Measurements from ENCODE around the gene FAM120AOS. TPM values are rescaled to one million over a fixed set of nuclear protein-coding genes. Genes with fewer than 3 reads are reported as not detected.

FAM120AOS gene
- total and polyA plus RNA-seq, 2 experiments from 2014 or later, result 56.0 to 62.4 TPM

GRCh38 chr9:93460689-93461413 lies 7.5 kb upstream of the FAM120AOS start:
- H3K36me3 ChIP-seq (replicated peaks; ENCODE audit: insufficient read depth, low read depth), result no peaks in the 10 kb centered on the region
- no peak for DNase-seq (ENCODE audit: low spot score)
- no peaks in the 10 kb centered on the region for H3K9me2 ChIP-seq (replicated peaks; ENCODE audit: insufficient read depth)
- peaks cover 100% of the 10 kb centered on the region for H3K79me2 ChIP-seq
- no peaks in the 10 kb centered on the region for H3K27me3 ChIP-seq
- no peak overlapping the region for H3K4me2 ChIP-seq
- H3K27ac ChIP-seq, result no peak overlapping the region
- 74% methylated on average over 3 of the region's 3 CpGs for WGBS (ENCODE audit: low lambda C conversion rate, missing lambda C conversion rate)
- no peak overlapping the region for H2AFZ ChIP-seq
- no peak overlapping the region for H3K4me3 ChIP-seq
- no peak for TF ChIP-seq EZH2 (IDR thresholded peaks at IDR 0.05; ENCODE audit: borderline replicate concordance)
- TF ChIP-seq CTCF (IDR thresholded peaks at IDR 0.05; ENCODE audit: poor library complexity), result no peak
- no peak for TF ChIP-seq EZH2phosphoT487 (IDR thresholded peaks at IDR 0.05; ENCODE audit: low read depth, severe bottlenecking, unreplicated experiment)
- H3K9me3 ChIP-seq (ENCODE audit: low read depth), result no peaks in the 10 kb centered on the region
- peaks cover 31% of the 10 kb centered on the region for H4K20me1 ChIP-seq (ENCODE audit: insufficient read depth, poor library complexity, severe bottlenecking)
- peaks cover 21% of the 10 kb centered on the region for H3K4me1 ChIP-seq (ENCODE audit: insufficient read depth)

GRCh38 chr9:93459432-93459847 lies 6.1 kb upstream of the FAM120AOS start:
- TF ChIP-seq EZH2 (IDR thresholded peaks at IDR 0.05; ENCODE audit: borderline replicate concordance) (no peak), EZH2phosphoT487 (IDR thresholded peaks at IDR 0.05; ENCODE audit: low read depth, severe bottlenecking, unreplicated experiment) (no peak), CTCF (IDR thresholded peaks at IDR 0.05; ENCODE audit: poor library complexity) (no peak)
- Histone ChIP-seq H3K4me3 (no peak overlapping the region), H3K4me2 (no peak overlapping the region), H3K27me3 (no peaks in the 10 kb centered on the region), H2AFZ (no peak overlapping the region), H3K4me1 (ENCODE audit: insufficient read depth) (peaks cover 32% of the 10 kb centered on the region), H3K9me3 (ENCODE audit: low read depth) (no peaks in the 10 kb centered on the region), H3K27ac (no peak overlapping the region), H3K79me2 (peaks cover 100% of the 10 kb centered on the region), H4K20me1 (ENCODE audit: insufficient read depth, poor library complexity, severe bottlenecking) (peaks cover 24% of the 10 kb centered on the region), H3K9me2 (replicated peaks; ENCODE audit: insufficient read depth) (no peaks in the 10 kb centered on the region), H3K36me3 (replicated peaks; ENCODE audit: insufficient read depth, low read depth) (no peaks in the 10 kb centered on the region)
- no peak for DNase-seq (ENCODE audit: low spot score)

GRCh38 chr9:93458712-93459111 lies 5.3 kb upstream of the FAM120AOS start:
- no peak overlapping the region for H3K4me2 ChIP-seq
- H3K79me2 ChIP-seq, result peaks cover 100% of the 10 kb centered on the region
- H2AFZ ChIP-seq, result no peak overlapping the region
- peaks cover 36% of the 10 kb centered on the region for H3K4me1 ChIP-seq (ENCODE audit: insufficient read depth)
- WGBS (ENCODE audit: low lambda C conversion rate, missing lambda C conversion rate), result 93% methylated on average over 4 of the region's 4 CpGs
- TF ChIP-seq EZH2phosphoT487 (IDR thresholded peaks at IDR 0.05; ENCODE audit: low read depth, severe bottlenecking, unreplicated experiment), result no peak
- no peak for TF ChIP-seq CTCF (IDR thresholded peaks at IDR 0.05; ENCODE audit: poor library complexity)
- TF ChIP-seq EZH2 (IDR thresholded peaks at IDR 0.05; ENCODE audit: borderline replicate concordance), result no peak
- no peak overlapping the region for H3K4me3 ChIP-seq
- H3K27ac ChIP-seq, result no peak overlapping the region
- H3K9me3 ChIP-seq (ENCODE audit: low read depth), result no peaks in the 10 kb centered on the region
- H3K27me3 ChIP-seq, result no peaks in the 10 kb centered on the region
- no peak for DNase-seq (ENCODE audit: low spot score)
- H4K20me1 ChIP-seq (ENCODE audit: insufficient read depth, poor library complexity, severe bottlenecking), result peaks cover 22% of the 10 kb centered on the region
- no peaks in the 10 kb centered on the region for H3K9me2 ChIP-seq (replicated peaks; ENCODE audit: insufficient read depth)
- no peaks in the 10 kb centered on the region for H3K36me3 ChIP-seq (replicated peaks; ENCODE audit: insufficient read depth, low read depth)
